GM12878 (cell line): ENCODE results near the gene EYS. TPM values are rescaled to one million over a fixed set of nuclear protein-coding genes. Genes with fewer than 3 reads are reported as not detected.

ENCODE experiments used
- ATAC-seq: fragments of 200-7000 bp; cut with Tn5 transposase; 3 replicates; pipeline ENCODE4 v1.9.1; 2020; ENCODE audit warnings: mild to moderate bottlenecking, moderate library complexity
- BruUV-seq: library from RNA; stranded (reverse); fragments of 400-500 nt; replicated peaks from 2 replicates; lab custom pipeline; 2021; lab: Mats Ljungman, UMichigan
- CTCF ChIA-PET: fragments of 300-600 bp; sonication (Branson Sonifier 250); formaldehyde crosslinking; extraction: SDS; loops from one replicate; lab custom pipeline; 2021; ENCODE audit warnings: inconsistent platforms; lab: Yijun Ruan, JAX
- POLR2A ChIA-PET: fragments of 350-600 bp; formaldehyde crosslinking; extraction: SDS; loops from one replicate; lab custom pipeline; 2021; ENCODE audit warnings: inconsistent platforms; lab: Charles Lee
- RAD21 ChIA-PET: fragments of 300-600 bp; sonication (Branson Sonifier 250); formaldehyde crosslinking; loops from one replicate; lab custom pipeline; 2023; ENCODE audit warnings: antibody characterized with exemption; ENCODE audit not compliant: unreplicated experiment; lab: Charles Lee
- SMC1A ChIA-PET: fragments of 300-600 bp; sonication (Branson Sonifier 250); formaldehyde crosslinking; loops from one replicate; lab custom pipeline; 2023; ENCODE audit not compliant: unreplicated experiment, uncharacterized antibody; lab: Charles Lee
- DNase-seq: peaks from one replicate; pipeline ENCODE4 v3.0.0-alpha.2; 2011; ENCODE audit warnings: low read depth, low spot score
- FAIRE-seq: peaks from 3 replicates; lab custom pipeline; 2011; peaks lifted over from hg19 to GRCh38; lab: Jason Lieb, UNC
- H2AFZ ChIP-seq: 2 replicates; pipeline ENCODE4 v1.6.0; 2011; ENCODE audit warnings: low read depth, low read length, control low read depth; ENCODE audit not compliant: control insufficient read depth
- H3K27ac ChIP-seq: 2 replicates; pipeline ENCODE4 v1.5.1; 2011; ENCODE audit warnings: control low read depth; ENCODE audit not compliant: control insufficient read depth, insufficient read depth
- H3K27me3 ChIP-seq, 2 experiments: replicated peaks in 1 of 2; 2 replicates each; pipeline versions ENCODE4 v1.6.0 to v1.6.1; 2011; ENCODE audit warnings: low read length in 1 of 2; ENCODE audit not compliant: control insufficient read depth in 2 of 2, insufficient read depth in 2 of 2
- H3K36me3 ChIP-seq, 2 experiments: 2 replicates each; pipeline ENCODE4 v1.5.1; 2011; ENCODE audit warnings: low read length in 1 of 2; ENCODE audit not compliant: control insufficient read depth in 2 of 2, insufficient read depth in 2 of 2
- H3K4me1 ChIP-seq: 2 replicates; pipeline ENCODE4 v1.6.1; 2011; ENCODE audit warnings: mild to moderate bottlenecking, low read length, moderate library complexity, mixed read lengths; ENCODE audit not compliant: control insufficient read depth, insufficient read depth
- H3K4me2 ChIP-seq: 2 replicates; pipeline ENCODE4 v1.6.0; 2011; ENCODE audit warnings: control low read depth; ENCODE audit not compliant: control insufficient read depth, insufficient read depth
- H3K4me3 ChIP-seq: fragments of 200-600 bp; sonication (generic); 2 replicates; pipeline ENCODE4 v1.5.1; 2016
- H3K79me2 ChIP-seq: 2 replicates; pipeline ENCODE4 v1.6.0; 2011; ENCODE audit warnings: low read length; ENCODE audit not compliant: control insufficient read depth, insufficient read depth
- H3K9ac ChIP-seq: 2 replicates; pipeline ENCODE4 v1.8.0; 2011; ENCODE audit warnings: low read length, control low read depth, mixed read lengths; ENCODE audit not compliant: control insufficient read depth, insufficient read depth
- H3K9me3 ChIP-seq: replicated peaks from 3 replicates; pipeline ENCODE4 v1.5.1; 2011; ENCODE audit warnings: mild to moderate bottlenecking, low read length; ENCODE audit not compliant: control insufficient read depth, insufficient read depth
- H4K20me1 ChIP-seq: 2 replicates; pipeline ENCODE4 v1.6.0; 2011; ENCODE audit not compliant: control insufficient read depth, insufficient read depth
- ASH2L ChIP-seq: fragments of 300-600, 200-600 bp; sonication (generic); IDR thresholded peaks from 2 replicates; pipeline ENCODE4 v1.6.1; 2017; ENCODE audit warnings: low read depth, mild to moderate bottlenecking, borderline replicate concordance
- BCL11A ChIP-seq: IDR thresholded peaks from 2 replicates; pipeline ENCODE4 v1.6.1; 2011; ENCODE audit warnings: low read depth, low read length
- CBFB ChIP-seq: IDR thresholded peaks from 2 replicates; pipeline ENCODE4 v1.6.1; 2016; ENCODE audit warnings: antibody characterized with exemption, low read depth
- CHD1 ChIP-seq: IDR thresholded peaks from 2 replicates; pipeline ENCODE4 v1.6.1; 2012; ENCODE audit warnings: low read depth, low read length, improper control_type of control experiment
- CUX1 ChIP-seq: IDR thresholded peaks from 2 replicates; pipeline ENCODE4 v1.6.1; 2012; ENCODE audit warnings: improper control_type of control experiment, low read depth, low read length; ENCODE audit not compliant: insufficient replicate concordance
- MYC ChIP-seq: IDR thresholded peaks from 2 replicates; pipeline ENCODE4 v1.6.1; 2011; ENCODE audit warnings: mild to moderate bottlenecking, low read length, moderate library complexity, inconsistent platforms; ENCODE audit not compliant: insufficient read depth, insufficient replicate concordance, insufficient read length, severe bottlenecking
- SREBF1 ChIP-seq: IDR thresholded peaks from 2 replicates; pipeline ENCODE4 v1.6.1; 2012; ENCODE audit warnings: mild to moderate bottlenecking, low read length
- SUZ12 ChIP-seq: fragments of 200-600 bp; sonication (generic); IDR thresholded peaks from one replicate; pipeline ENCODE4 v1.6.1; 2018; ENCODE audit warnings: antibody characterized with exemption, mild to moderate bottlenecking; ENCODE audit not compliant: unreplicated experiment
- ZNF207 ChIP-seq: fragments of 450-650 bp; IDR thresholded peaks from 2 replicates; pipeline ENCODE4 v1.6.1; 2014; ENCODE audit warnings: antibody characterized with exemption, mild to moderate bottlenecking, borderline replicate concordance
- ZNF622 ChIP-seq: fragments of 450-650 bp; IDR thresholded peaks from 2 replicates; pipeline ENCODE4 v1.6.1; 2017; ENCODE audit warnings: mild to moderate bottlenecking, inconsistent platforms
- WGBS: methylation state at CpG from one replicate; pipeline ENCODE4 v1.1.6; 2016; ENCODE audit warnings: low lambda C conversion rate; ENCODE audit not compliant: insufficient replicate concordance, insufficient coverage; ENCODE audit errors: missing lambda C conversion rate; 5-methylcytosine and 5-hydroxymethylcytosine counted together
- in situ Hi-C: fragments of 300-500 bp; cut with MboI; formaldehyde crosslinking; loops from 9 replicates; pipeline ENCODE4 v1.14.3; 2018; ENCODE audit warnings: mixed read lengths
- intact Hi-C: fragments of 100-400 bp; cut with micrococcal nuclease; formaldehyde crosslinking; loops from one replicate; pipeline ENCODE4 v1.14.2; 2022; ENCODE audit not compliant: unreplicated experiment
- polyA plus RNA-seq, 11 experiments: library from polyadenylated mRNA; depleted of rRNA in 4 of 11; unstranded in 6 of 11; stranded (reverse) in 5 of 11; fragments of >200 nt; fragmentation: Nextera tagmentation in 4 of 11; fragmentation: Illumina TruSeq in 1 of 11; extraction: Ambion mirVana in 4 of 11; extraction: Trizol in 1 of 11; gene quantifications; 1 replicate in 1 of 11; 2 replicates in 10 of 11; pipeline versions ENCODE4 v1.2.1 to v1.2.3, GENCODE V29; 2011 to 2016; ENCODE audit warnings: inconsistent platforms in 2 of 11, missing spikeins in 2 of 11, low read depth in 1 of 11
- total RNA-seq, 4 experiments: library from RNA; depleted of rRNA in 3 of 4; stranded (reverse); fragments of >200 nt in 3 of 4; fragmentation: Illumina TruSeq in 1 of 4; extraction: Trizol in 1 of 4; gene quantifications; 2 replicates each; pipeline versions ENCODE4 v1.2.1 to v1.2.3, GENCODE V29; 2013 to 2021
- TF ChIP-seq, protein P1 (sequence below): fragments of 150-350 bp; IDR thresholded peaks from 2 replicates; pipeline ENCODE4 v1.6.1; 2014; ENCODE audit warnings: mild to moderate bottlenecking, low read depth, low read length
- TF ChIP-seq, protein P2 (sequence below): IDR thresholded peaks from 2 replicates; pipeline ENCODE4 v1.6.1; 2011; ENCODE audit warnings: borderline replicate concordance, low read depth, mild to moderate bottlenecking, moderate library complexity, mixed read lengths, low read length; ENCODE audit not compliant: insufficient read depth; ENCODE audit errors: extremely low read length

The EYS gene
- total and polyA plus RNA-seq, 10 of the 15 experiments (the other 5 are each of a cell fraction or from before 2014, with no cell fraction given) = under 0.01 to 0.14 (median 0.02) TPM; not detected in 1

GRCh38 chr6:65135567-65135966 lies 571.5 kb downstream of the EYS start (continued):
- TF ChIP-seq CUX1 = no peak
- TF ChIP-seq, all 136 proteins: peak for 0

- Histone ChIP-seq H4K20me1 (no peaks in the 10 kb centered on the region), H3K9ac (no peak overlapping the region), H3K4me1 (no peaks in the 10 kb centered on the region), H3K79me2 (no peaks in the 10 kb centered on the region), H3K9me3 (no peaks in the 10 kb centered on the region), H3K36me3 (no peaks in the 10 kb centered on the region), H2AFZ (no peak overlapping the region), H3K4me3 (no peak overlapping the region), H3K4me2 (no peak overlapping the region), H3K27ac (no peak overlapping the region), H3K27me3 (no peaks in the 10 kb centered on the region)
- FAIRE-seq (no peak), ATAC-seq (no peak), DNase-seq (no peak)
- POLR2A ChIA-PET = no interaction called here
- WGBS = 33% methylated on average over 2 of the region's 2 CpGs
- RAD21 ChIA-PET = no interaction called here
- SMC1A ChIA-PET = no interaction called here
- BruUV-seq = no TSS peak
- intact Hi-C loops = no loop called here
- no peak for TF ChIP-seq SUZ12
- no peak for TF ChIP-seq MYC
- TF ChIP-seq, protein P1, sequence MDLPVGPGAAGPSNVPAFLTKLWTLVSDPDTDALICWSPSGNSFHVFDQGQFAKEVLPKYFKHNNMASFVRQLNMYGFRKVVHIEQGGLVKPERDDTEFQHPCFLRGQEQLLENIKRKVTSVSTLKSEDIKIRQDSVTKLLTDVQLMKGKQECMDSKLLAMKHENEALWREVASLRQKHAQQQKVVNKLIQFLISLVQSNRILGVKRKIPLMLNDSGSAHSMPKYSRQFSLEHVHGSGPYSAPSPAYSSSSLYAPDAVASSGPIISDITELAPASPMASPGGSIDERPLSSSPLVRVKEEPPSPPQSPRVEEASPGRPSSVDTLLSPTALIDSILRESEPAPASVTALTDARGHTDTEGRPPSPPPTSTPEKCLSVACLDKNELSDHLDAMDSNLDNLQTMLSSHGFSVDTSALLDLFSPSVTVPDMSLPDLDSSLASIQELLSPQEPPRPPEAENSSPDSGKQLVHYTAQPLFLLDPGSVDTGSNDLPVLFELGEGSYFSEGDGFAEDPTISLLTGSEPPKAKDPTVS = no peak
- TF ChIP-seq CBFB = no peak
- TF ChIP-seq SREBF1 = no peak
- TF ChIP-seq BCL11A = no peak
- TF ChIP-seq ASH2L = no peak
- TF ChIP-seq ZNF207 = no peak
- no peak for TF ChIP-seq ZNF622
- TF ChIP-seq, protein P2, sequence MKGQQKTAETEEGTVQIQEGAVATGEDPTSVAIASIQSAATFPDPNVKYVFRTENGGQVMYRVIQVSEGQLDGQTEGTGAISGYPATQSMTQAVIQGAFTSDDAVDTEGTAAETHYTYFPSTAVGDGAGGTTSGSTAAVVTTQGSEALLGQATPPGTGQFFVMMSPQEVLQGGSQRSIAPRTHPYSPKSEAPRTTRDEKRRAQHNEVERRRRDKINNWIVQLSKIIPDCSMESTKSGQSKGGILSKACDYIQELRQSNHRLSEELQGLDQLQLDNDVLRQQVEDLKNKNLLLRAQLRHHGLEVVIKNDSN = no peak
- TF ChIP-seq CHD1 = no peak
- CTCF ChIA-PET = no interaction called here
- in situ Hi-C loops = no loop called here
Observed at GRCh38 chr6:65126667-65127066, 580.4 kb downstream of the EYS start.
